GM12892 (cell line): Measurements from ENCODE around the gene DENND5B.

Experiments
- POLR2A ChIP-seq: IDR thresholded peaks from 2 replicates; pipeline ENCODE4 v1.6.1; 2011; ENCODE audit warnings: low read depth, low read length, control low read depth
- POLR2AphosphoS5 ChIP-seq: IDR thresholded peaks from 2 replicates; pipeline ENCODE4 v1.6.1; 2011; ENCODE audit warnings: low read depth, low read length, control low read depth
- TAF1 ChIP-seq: IDR thresholded peaks from 2 replicates; pipeline ENCODE4 v1.6.1; 2011; ENCODE audit warnings: low read depth, mild to moderate bottlenecking, control low read depth, low read length, borderline replicate concordance

- no peak for TF ChIP-seq TAF1
- TF ChIP-seq POLR2A, result no peak
- no peak for TF ChIP-seq POLR2AphosphoS5
Observed at GRCh38 chr12:31456562-31456961, 134.4 kb downstream of the DENND5B start.
